Activated T-cell treated with anti-CD3 and anti-CD28 coated beads, Interleukin-2, amount 50 U/mL, for 1 hour (primary cell): ENCODE measurements around the gene TICAM2.

Experiments
- DNase-seq: peaks from one replicate; pipeline ENCODE4 v3.0.0-alpha.2; 2020

TICAM2 gene

DNA sequence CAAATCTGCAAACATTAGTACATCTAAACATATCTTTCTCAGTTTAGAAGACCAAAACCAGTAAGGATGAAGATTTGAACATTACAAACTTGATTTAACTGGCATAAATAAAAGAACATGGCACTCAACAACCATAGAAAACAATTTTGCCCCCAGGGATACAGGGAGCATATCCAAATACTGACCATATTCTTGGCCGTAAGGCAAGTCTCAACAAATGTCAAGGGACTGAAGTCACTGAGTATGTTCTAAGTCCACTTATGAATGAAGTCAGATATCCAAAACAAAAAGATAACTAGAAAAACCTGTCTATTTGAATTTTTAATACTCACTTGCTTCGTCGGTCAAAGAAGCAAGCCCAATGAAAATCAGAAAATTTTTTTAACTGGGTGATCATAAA is 71.9 kb downstream of the TICAM2 start:
- no peak for DNase-seq
